ENCODE data around the gene RNF144B. TPM values are rescaled to one million over a fixed set of nuclear protein-coding genes. Genes with fewer than 3 reads are reported as not detected.
"Not testable (repeated sequence)": the region's sequence is repeated elsewhere in the genome, so short reads cannot be mapped to it uniquely, and the experiment has no call there.

The RNF144B gene
- total and polyA plus RNA-seq, 2 donors (not counting 1 experiment from before 2014, with no cell fraction given) = 0.61 to 0.83 TPM

DNA sequence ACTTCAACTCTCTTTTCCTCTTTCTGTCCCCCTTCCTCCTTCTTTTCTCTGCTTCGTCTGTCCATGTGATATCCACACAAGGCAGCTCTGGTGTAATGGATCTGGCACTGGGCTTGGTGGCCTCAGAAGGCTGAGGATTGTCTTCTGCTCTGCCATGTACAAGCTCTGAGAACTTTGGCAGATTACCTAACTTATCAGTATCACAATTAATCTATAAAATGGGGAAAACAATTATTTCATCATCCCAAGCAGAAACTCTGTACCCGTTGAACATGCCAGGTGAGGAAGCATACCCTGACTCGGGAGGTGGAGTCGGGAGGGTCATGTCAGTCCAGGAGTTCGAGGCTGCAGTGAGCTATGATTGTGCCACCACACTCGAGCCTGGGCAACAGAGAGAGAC is 10.6 kb downstream of the RNF144B start:
- no peak for DNase-seq (ENCODE audit: low read depth in 2 of 2)
- no peaks in the 10 kb centered on the region for H3K9me3 ChIP-seq (ENCODE audit: control insufficient read depth, insufficient read depth, low read depth, low read length)
- H3K9ac ChIP-seq (ENCODE audit: insufficient read depth, low read length) = no peak overlapping the region
- H2AFZ ChIP-seq (ENCODE audit: low read length) = no peak overlapping the region
- H3K4me2 ChIP-seq (ENCODE audit: extremely low read depth, insufficient read depth, low read length) = no peak overlapping the region
- H3K36me3 ChIP-seq (ENCODE audit: control insufficient read depth, insufficient read depth, low read length) = no peaks in the 10 kb centered on the region
- TF ChIP-seq EZH2 (IDR thresholded peaks at IDR 0.05; ENCODE audit: low read length, missing control alignments) = no peak
- TF ChIP-seq, protein P1, sequence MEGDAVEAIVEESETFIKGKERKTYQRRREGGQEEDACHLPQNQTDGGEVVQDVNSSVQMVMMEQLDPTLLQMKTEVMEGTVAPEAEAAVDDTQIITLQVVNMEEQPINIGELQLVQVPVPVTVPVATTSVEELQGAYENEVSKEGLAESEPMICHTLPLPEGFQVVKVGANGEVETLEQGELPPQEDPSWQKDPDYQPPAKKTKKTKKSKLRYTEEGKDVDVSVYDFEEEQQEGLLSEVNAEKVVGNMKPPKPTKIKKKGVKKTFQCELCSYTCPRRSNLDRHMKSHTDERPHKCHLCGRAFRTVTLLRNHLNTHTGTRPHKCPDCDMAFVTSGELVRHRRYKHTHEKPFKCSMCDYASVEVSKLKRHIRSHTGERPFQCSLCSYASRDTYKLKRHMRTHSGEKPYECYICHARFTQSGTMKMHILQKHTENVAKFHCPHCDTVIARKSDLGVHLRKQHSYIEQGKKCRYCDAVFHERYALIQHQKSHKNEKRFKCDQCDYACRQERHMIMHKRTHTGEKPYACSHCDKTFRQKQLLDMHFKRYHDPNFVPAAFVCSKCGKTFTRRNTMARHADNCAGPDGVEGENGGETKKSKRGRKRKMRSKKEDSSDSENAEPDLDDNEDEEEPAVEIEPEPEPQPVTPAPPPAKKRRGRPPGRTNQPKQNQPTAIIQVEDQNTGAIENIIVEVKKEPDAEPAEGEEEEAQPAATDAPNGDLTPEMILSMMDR (conservative IDR thresholded peaks at IDR 0.05 in 1 of 2, IDR thresholded peaks at IDR 0.05 in 1 of 2; ENCODE audit: low read depth in 1 of 2, low read length in 2 of 2) = no peak
- H3K79me2 ChIP-seq (ENCODE audit: control insufficient read depth, insufficient read depth, low read length) = no peaks in the 10 kb centered on the region
- no peak overlapping the region for H3K27ac ChIP-seq (ENCODE audit: insufficient read depth, low read length)
- no peaks in the 10 kb centered on the region for H3K27me3 ChIP-seq (ENCODE audit: control insufficient read depth, insufficient read depth, low read length)
- no peaks in the 10 kb centered on the region for H4K20me1 ChIP-seq (ENCODE audit: control insufficient read depth, extremely low read depth, insufficient read depth, low read length)
- H3K4me3 ChIP-seq (replicated peaks in 1 of 4; ENCODE audit: control extremely low read depth in 1 of 4, insufficient read depth in 1 of 4, low read depth in 3 of 4, low read length in 4 of 4) = no peak overlapping the region
- H3K4me1 ChIP-seq (ENCODE audit: control insufficient read depth, extremely low read depth, insufficient read depth, low read length) = peaks cover 14% of the 10 kb centered on the region

GRCh38 chr6:18398225-18398624 is 11.1 kb downstream of the RNF144B start:
- H3K4me3 ChIP-seq (replicated peaks in 1 of 4; ENCODE audit: control extremely low read depth in 1 of 4, insufficient read depth in 1 of 4, low read depth in 3 of 4, low read length in 4 of 4); H2AFZ ChIP-seq (ENCODE audit: low read length); H3K36me3 ChIP-seq (ENCODE audit: control insufficient read depth, insufficient read depth, low read length); H3K9me3 ChIP-seq (ENCODE audit: control insufficient read depth, insufficient read depth, low read depth, low read length); DNase-seq (ENCODE audit: low read depth in 2 of 2); H3K27ac ChIP-seq (ENCODE audit: insufficient read depth, low read length); H3K9ac ChIP-seq (ENCODE audit: insufficient read depth, low read length); H3K27me3 ChIP-seq (ENCODE audit: control insufficient read depth, insufficient read depth, low read length); H3K79me2 ChIP-seq (ENCODE audit: control insufficient read depth, insufficient read depth, low read length); H3K4me2 ChIP-seq (ENCODE audit: extremely low read depth, insufficient read depth, low read length); H4K20me1 ChIP-seq (ENCODE audit: control insufficient read depth, extremely low read depth, insufficient read depth, low read length): not testable (repeated sequence)
- H3K4me1 ChIP-seq (ENCODE audit: control insufficient read depth, extremely low read depth, insufficient read depth, low read length) = peaks cover 14% of the 10 kb centered on the region

GRCh38 chr6:18400831-18401446 is 13.8 kb downstream of the RNF144B start:
- TF ChIP-seq, protein P1 (conservative IDR thresholded peaks at IDR 0.05 in 1 of 2, IDR thresholded peaks at IDR 0.05 in 1 of 2; ENCODE audit: low read depth in 1 of 2, low read length in 2 of 2) = no peak
- TF ChIP-seq EZH2 (IDR thresholded peaks at IDR 0.05; ENCODE audit: low read length, missing control alignments) = no peak
- Histone ChIP-seq H3K4me1 (ENCODE audit: control insufficient read depth, extremely low read depth, insufficient read depth, low read length) (peaks cover 7% of the 10 kb centered on the region), H3K27me3 (ENCODE audit: control insufficient read depth, insufficient read depth, low read length) (no peaks in the 10 kb centered on the region), H2AFZ (ENCODE audit: low read length) (peak overlapping the region; percentile 83), H3K9ac (ENCODE audit: insufficient read depth, low read length) (no peak overlapping the region), H4K20me1 (ENCODE audit: control insufficient read depth, extremely low read depth, insufficient read depth, low read length) (no peaks in the 10 kb centered on the region), H3K36me3 (ENCODE audit: control insufficient read depth, insufficient read depth, low read length) (no peaks in the 10 kb centered on the region), H3K79me2 (ENCODE audit: control insufficient read depth, insufficient read depth, low read length) (no peaks in the 10 kb centered on the region), H3K9me3 (ENCODE audit: control insufficient read depth, insufficient read depth, low read depth, low read length) (no peaks in the 10 kb centered on the region), H3K27ac (ENCODE audit: insufficient read depth, low read length) (no peak overlapping the region), H3K4me3 (replicated peaks in 1 of 4; ENCODE audit: control extremely low read depth in 1 of 4, insufficient read depth in 1 of 4, low read depth in 3 of 4, low read length in 4 of 4) (no peak overlapping the region), H3K4me2 (ENCODE audit: extremely low read depth, insufficient read depth, low read length) (no peak overlapping the region)
- DNase-seq (ENCODE audit: low read depth in 2 of 2) = peak in 1 of 2 donors; percentile 79

GRCh38 chr6:18404965-18405364 is 17.8 kb downstream of the RNF144B start:
- H3K9me3 ChIP-seq (ENCODE audit: control insufficient read depth, insufficient read depth, low read depth, low read length); H3K79me2 ChIP-seq (ENCODE audit: control insufficient read depth, insufficient read depth, low read length); H3K9ac ChIP-seq (ENCODE audit: insufficient read depth, low read length); H4K20me1 ChIP-seq (ENCODE audit: control insufficient read depth, extremely low read depth, insufficient read depth, low read length); H3K36me3 ChIP-seq (ENCODE audit: control insufficient read depth, insufficient read depth, low read length); DNase-seq (ENCODE audit: low read depth in 2 of 2); H2AFZ ChIP-seq (ENCODE audit: low read length); H3K4me3 ChIP-seq (replicated peaks in 1 of 4; ENCODE audit: control extremely low read depth in 1 of 4, insufficient read depth in 1 of 4, low read depth in 3 of 4, low read length in 4 of 4); H3K4me1 ChIP-seq (ENCODE audit: control insufficient read depth, extremely low read depth, insufficient read depth, low read length); H3K27me3 ChIP-seq (ENCODE audit: control insufficient read depth, insufficient read depth, low read length); H3K4me2 ChIP-seq (ENCODE audit: extremely low read depth, insufficient read depth, low read length): not testable (repeated sequence)
- peak overlapping the region; percentile 38 for H3K27ac ChIP-seq (ENCODE audit: insufficient read depth, low read length)

All from fibroblast of lung (primary cell).